ENCODE measurements around the gene MAML2.

Gene MAML2

DNA sequence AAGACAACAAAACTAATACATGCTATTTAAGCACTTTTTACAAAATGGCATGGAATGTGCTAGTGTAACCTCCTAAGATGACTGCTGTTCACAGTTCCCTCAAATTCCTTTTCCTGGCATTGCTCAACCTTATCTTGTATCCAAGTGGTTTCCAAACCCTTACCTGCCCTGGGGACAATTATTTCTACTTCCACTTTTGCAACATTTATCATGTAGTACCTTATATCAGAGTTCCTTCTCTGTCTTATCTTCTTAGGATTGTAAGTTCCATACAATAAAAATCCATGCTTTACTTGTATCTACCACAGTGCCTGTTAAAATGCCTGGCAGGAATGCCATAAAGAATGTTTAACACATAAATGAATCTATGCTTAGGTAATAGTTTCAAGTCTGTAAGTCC lies 309.9 kb downstream of the MAML2 start:
- ATAC-seq (ENCODE audit: insufficient read depth, low read depth) (no peak), DNase-seq (no peak)
- Histone ChIP-seq H4K20me1 (ENCODE audit: insufficient read depth, low read length) (no peaks in the 10 kb centered on the region), H3K4me3 (ENCODE audit: low read depth in 1 of 2, low read length in 2 of 2) (no peak overlapping the region), H2AFZ (ENCODE audit: low read depth, low read length) (no peak overlapping the region), H3K9ac (ENCODE audit: low read depth, low read length) (no peak overlapping the region), H3K79me2 (ENCODE audit: insufficient read depth, low read length) (no peaks in the 10 kb centered on the region), H3K4me1 (ENCODE audit: insufficient read depth, low read length) (no peaks in the 10 kb centered on the region), H3K36me3 (ENCODE audit: insufficient read depth, low read length) (no peaks in the 10 kb centered on the region), H3K27me3 (ENCODE audit: insufficient read depth, low read length, poor library complexity) (no peaks in the 10 kb centered on the region), H3K9me3 (ENCODE audit: insufficient read depth, low read length, severe bottlenecking) (no peaks in the 10 kb centered on the region), H3K27ac (ENCODE audit: low read length) (no peak overlapping the region), H3K4me2 (ENCODE audit: insufficient read depth, low read length) (no peak overlapping the region)
- TF ChIP-seq EZH2 (IDR thresholded peaks at IDR 0.05; ENCODE audit: borderline replicate concordance, low read depth, low read length, severe bottlenecking): no peak
- TF ChIP-seq, protein P1, sequence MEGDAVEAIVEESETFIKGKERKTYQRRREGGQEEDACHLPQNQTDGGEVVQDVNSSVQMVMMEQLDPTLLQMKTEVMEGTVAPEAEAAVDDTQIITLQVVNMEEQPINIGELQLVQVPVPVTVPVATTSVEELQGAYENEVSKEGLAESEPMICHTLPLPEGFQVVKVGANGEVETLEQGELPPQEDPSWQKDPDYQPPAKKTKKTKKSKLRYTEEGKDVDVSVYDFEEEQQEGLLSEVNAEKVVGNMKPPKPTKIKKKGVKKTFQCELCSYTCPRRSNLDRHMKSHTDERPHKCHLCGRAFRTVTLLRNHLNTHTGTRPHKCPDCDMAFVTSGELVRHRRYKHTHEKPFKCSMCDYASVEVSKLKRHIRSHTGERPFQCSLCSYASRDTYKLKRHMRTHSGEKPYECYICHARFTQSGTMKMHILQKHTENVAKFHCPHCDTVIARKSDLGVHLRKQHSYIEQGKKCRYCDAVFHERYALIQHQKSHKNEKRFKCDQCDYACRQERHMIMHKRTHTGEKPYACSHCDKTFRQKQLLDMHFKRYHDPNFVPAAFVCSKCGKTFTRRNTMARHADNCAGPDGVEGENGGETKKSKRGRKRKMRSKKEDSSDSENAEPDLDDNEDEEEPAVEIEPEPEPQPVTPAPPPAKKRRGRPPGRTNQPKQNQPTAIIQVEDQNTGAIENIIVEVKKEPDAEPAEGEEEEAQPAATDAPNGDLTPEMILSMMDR (IDR thresholded peaks at IDR 0.05; ENCODE audit: borderline replicate concordance, extremely low read depth, low read length, poor library complexity, severe bottlenecking): no peak

DNA sequence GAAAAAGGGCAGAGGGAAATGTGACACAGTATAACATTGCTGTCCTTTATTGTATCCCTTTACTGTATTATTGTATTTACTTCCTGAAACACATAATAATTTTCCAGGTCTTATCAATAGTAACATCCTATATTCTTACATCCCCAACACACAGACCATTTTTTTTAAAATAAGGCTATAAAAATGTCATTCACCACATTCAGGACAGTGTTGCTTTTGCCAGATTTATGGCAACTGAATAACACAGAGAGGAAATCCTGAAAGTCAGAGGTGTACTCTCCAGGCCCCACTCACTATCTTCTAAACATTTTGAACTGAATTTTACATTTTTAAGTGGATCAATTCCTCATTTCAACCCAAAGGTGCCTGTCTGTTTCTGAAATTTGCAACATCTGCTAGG lies 314.2 kb downstream of the MAML2 start:
- H3K4me2 ChIP-seq (ENCODE audit: insufficient read depth, low read length): no peak overlapping the region
- no peaks in the 10 kb centered on the region for H4K20me1 ChIP-seq (ENCODE audit: insufficient read depth, low read length)
- no peak for ATAC-seq (ENCODE audit: insufficient read depth, low read depth)

DNA sequence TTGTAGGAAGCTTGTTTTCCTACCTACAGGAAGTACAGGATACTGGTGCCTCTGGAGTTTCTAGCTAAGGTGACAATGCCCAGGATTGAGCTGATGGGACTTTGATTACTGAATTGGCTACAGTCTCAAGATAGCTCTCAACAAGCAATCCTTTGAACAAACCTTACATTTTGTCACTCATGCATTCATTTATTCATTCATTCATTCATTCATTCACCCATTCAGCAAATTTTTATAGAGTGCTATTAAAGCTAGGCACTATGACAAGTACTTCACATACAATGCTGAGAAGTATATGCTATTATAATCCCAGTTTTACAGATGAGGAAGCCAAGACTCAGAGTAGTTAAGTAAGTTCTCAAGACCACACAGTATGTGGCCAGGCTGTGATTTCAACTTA lies 316.0 kb downstream of the MAML2 start:
- Histone ChIP-seq H3K4me2 (ENCODE audit: insufficient read depth, low read length) (no peak overlapping the region), H2AFZ (ENCODE audit: low read depth, low read length) (no peak overlapping the region), H4K20me1 (ENCODE audit: insufficient read depth, low read length) (no peaks in the 10 kb centered on the region), H3K27ac (ENCODE audit: low read length) (no peak overlapping the region), H3K4me3 (ENCODE audit: low read depth in 1 of 2, low read length in 2 of 2) (no peak overlapping the region), H3K9ac (ENCODE audit: low read depth, low read length) (no peak overlapping the region), H3K4me1 (ENCODE audit: insufficient read depth, low read length) (no peaks in the 10 kb centered on the region), H3K36me3 (ENCODE audit: insufficient read depth, low read length) (no peaks in the 10 kb centered on the region), H3K9me3 (ENCODE audit: insufficient read depth, low read length, severe bottlenecking) (no peaks in the 10 kb centered on the region), H3K79me2 (ENCODE audit: insufficient read depth, low read length) (no peaks in the 10 kb centered on the region), H3K27me3 (ENCODE audit: insufficient read depth, low read length, poor library complexity) (no peaks in the 10 kb centered on the region)
- ATAC-seq (ENCODE audit: insufficient read depth, low read depth) (no peak), DNase-seq (no peak)
- TF ChIP-seq, protein P1 (IDR thresholded peaks at IDR 0.05; ENCODE audit: borderline replicate concordance, extremely low read depth, low read length, poor library complexity, severe bottlenecking): no peak
- TF ChIP-seq EZH2 (IDR thresholded peaks at IDR 0.05; ENCODE audit: borderline replicate concordance, low read depth, low read length, severe bottlenecking): no peak

More for the DNA sequence above, 314.2 kb downstream of the MAML2 start:
- H3K36me3 ChIP-seq (ENCODE audit: insufficient read depth, low read length): no peaks in the 10 kb centered on the region
- no peak overlapping the region for H3K9ac ChIP-seq (ENCODE audit: low read depth, low read length)
- no peaks in the 10 kb centered on the region for H3K4me1 ChIP-seq (ENCODE audit: insufficient read depth, low read length)
- DNase-seq: no peak
- H2AFZ ChIP-seq (ENCODE audit: low read depth, low read length): no peak overlapping the region
- H3K27me3 ChIP-seq (ENCODE audit: insufficient read depth, low read length, poor library complexity): no peaks in the 10 kb centered on the region
- H3K27ac ChIP-seq (ENCODE audit: low read length): no peak overlapping the region
- no peak for TF ChIP-seq EZH2 (IDR thresholded peaks at IDR 0.05; ENCODE audit: borderline replicate concordance, low read depth, low read length, severe bottlenecking)
- TF ChIP-seq, protein P1 (IDR thresholded peaks at IDR 0.05; ENCODE audit: borderline replicate concordance, extremely low read depth, low read length, poor library complexity, severe bottlenecking): no peak
- no peak overlapping the region for H3K4me3 ChIP-seq (ENCODE audit: low read depth in 1 of 2, low read length in 2 of 2)
- H3K9me3 ChIP-seq (ENCODE audit: insufficient read depth, low read length, severe bottlenecking): no peaks in the 10 kb centered on the region
- H3K79me2 ChIP-seq (ENCODE audit: insufficient read depth, low read length): no peaks in the 10 kb centered on the region

DNA sequence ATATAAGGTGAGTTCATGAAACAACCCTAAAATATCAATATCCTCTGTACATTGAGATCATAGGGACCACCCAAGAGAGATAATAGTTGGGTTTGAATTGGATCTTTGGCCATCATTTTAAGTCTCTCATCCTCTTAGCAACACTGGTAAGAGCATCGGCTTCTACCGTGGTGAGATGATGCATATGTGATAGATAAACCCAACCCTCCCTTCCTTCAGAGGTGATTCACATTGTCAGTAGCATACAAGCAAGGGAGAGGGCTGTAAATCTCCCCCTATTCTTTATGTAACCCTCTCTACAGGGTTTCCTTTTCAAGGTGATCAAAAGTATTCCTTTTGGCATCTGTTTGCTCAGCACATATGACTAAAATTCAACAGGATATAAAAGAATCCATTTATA lies 316.7 kb downstream of the MAML2 start:
- Histone ChIP-seq H3K27ac (ENCODE audit: low read length) (no peak overlapping the region), H2AFZ (ENCODE audit: low read depth, low read length) (no peak overlapping the region), H3K27me3 (ENCODE audit: insufficient read depth, low read length, poor library complexity) (no peaks in the 10 kb centered on the region), H3K79me2 (ENCODE audit: insufficient read depth, low read length) (no peaks in the 10 kb centered on the region), H3K4me3 (ENCODE audit: low read depth in 1 of 2, low read length in 2 of 2) (no peak overlapping the region), H3K4me2 (ENCODE audit: insufficient read depth, low read length) (no peak overlapping the region), H3K9me3 (ENCODE audit: insufficient read depth, low read length, severe bottlenecking) (no peaks in the 10 kb centered on the region), H4K20me1 (ENCODE audit: insufficient read depth, low read length) (no peaks in the 10 kb centered on the region), H3K9ac (ENCODE audit: low read depth, low read length) (no peak overlapping the region), H3K4me1 (ENCODE audit: insufficient read depth, low read length) (no peaks in the 10 kb centered on the region), H3K36me3 (ENCODE audit: insufficient read depth, low read length) (no peaks in the 10 kb centered on the region)
- TF ChIP-seq, protein P1 (IDR thresholded peaks at IDR 0.05; ENCODE audit: borderline replicate concordance, extremely low read depth, low read length, poor library complexity, severe bottlenecking): no peak
- TF ChIP-seq EZH2 (IDR thresholded peaks at IDR 0.05; ENCODE audit: borderline replicate concordance, low read depth, low read length, severe bottlenecking): no peak
- no peak for DNase-seq
- no peak for ATAC-seq (ENCODE audit: insufficient read depth, low read depth)

Measured in DND-41 (cell line).